HEK293 (cell line): Measurements from ENCODE around the gene GFM2.

Experiments
- HOXC10 ChIP-seq: sonication (generic); formaldehyde crosslinking; IDR thresholded peaks from 2 replicates; pipeline ENCODE4 v1.8.1; 2023; ENCODE audit warnings: mild to moderate bottlenecking, missing genetic modification reagents
- KLF8 ChIP-seq: fragments of 450-650 bp; formaldehyde crosslinking; IDR thresholded peaks from 2 replicates; pipeline ENCODE4 v1.5.1; 2016; ENCODE audit warnings: missing biosample characterization, missing genetic modification characterization
- ZBTB11 ChIP-seq: fragments of 450-650 bp; formaldehyde crosslinking; conservative IDR thresholded peaks from 2 replicates; pipeline ENCODE4 v1.5.1; 2016; ENCODE audit warnings: low read depth, missing biosample characterization, missing genetic modification characterization
- ZNF10 ChIP-seq: fragments of 450-650 bp; formaldehyde crosslinking; IDR thresholded peaks from 2 replicates; pipeline ENCODE4 v1.5.1; 2017; ENCODE audit warnings: missing biosample characterization, missing genetic modification characterization
- ZNF112 ChIP-seq: fragments of 450-650 bp; formaldehyde crosslinking; IDR thresholded peaks from 2 replicates; pipeline ENCODE4 v1.5.0; 2017; ENCODE audit warnings: missing biosample characterization, missing genetic modification characterization
- ZNF157 ChIP-seq: fragments of 450-650 bp; formaldehyde crosslinking; IDR thresholded peaks from 2 replicates; pipeline ENCODE4 v1.5.1; 2016; ENCODE audit warnings: missing biosample characterization, missing genetic modification characterization
- ZNF174 ChIP-seq: fragments of 450-650 bp; formaldehyde crosslinking; IDR thresholded peaks from 2 replicates; pipeline ENCODE4 v1.5.0; 2017; ENCODE audit warnings: missing biosample characterization, mild to moderate bottlenecking, missing genetic modification characterization
- ZNF2 ChIP-seq: fragments of 450-650 bp; formaldehyde crosslinking; IDR thresholded peaks from 2 replicates; pipeline ENCODE4 v1.5.1; 2016; ENCODE audit warnings: missing biosample characterization, missing genetic modification characterization
- ZNF23 ChIP-seq: fragments of 450-650 bp; formaldehyde crosslinking; IDR thresholded peaks from 2 replicates; pipeline ENCODE4 v1.5.1; 2016; ENCODE audit warnings: missing biosample characterization, missing genetic modification characterization, borderline replicate concordance
- ZNF280D ChIP-seq: fragments of 450-650 bp; formaldehyde crosslinking; IDR thresholded peaks from 2 replicates; pipeline ENCODE4 v1.5.1; 2016; ENCODE audit warnings: missing biosample characterization, missing genetic modification characterization
- ZNF292 ChIP-seq: fragments of 450-650 bp; formaldehyde crosslinking; IDR thresholded peaks from 2 replicates; pipeline ENCODE4 v1.5.1; 2016; ENCODE audit warnings: low read depth, missing biosample characterization, missing genetic modification characterization, borderline replicate concordance
- ZNF302 ChIP-seq: fragments of 450-650 bp; formaldehyde crosslinking; IDR thresholded peaks from 2 replicates; pipeline ENCODE4 v1.5.1; 2016; ENCODE audit warnings: missing biosample characterization, missing genetic modification characterization, low read depth
- ZNF350 ChIP-seq: fragments of 450-650 bp; formaldehyde crosslinking; IDR thresholded peaks from 2 replicates; pipeline ENCODE4 v1.5.0; 2017; ENCODE audit warnings: missing biosample characterization, mild to moderate bottlenecking, missing genetic modification characterization
- ZNF354C ChIP-seq: fragments of 450-650 bp; formaldehyde crosslinking; IDR thresholded peaks from 2 replicates; pipeline ENCODE4 v1.5.1; 2016; ENCODE audit warnings: missing biosample characterization, missing genetic modification characterization, low read depth, borderline replicate concordance
- ZNF37A ChIP-seq: fragments of 450-650 bp; IDR thresholded peaks from 2 replicates; pipeline ENCODE4 v1.5.1; 2018; ENCODE audit warnings: missing biosample characterization, missing genetic modification characterization
- ZNF521 ChIP-seq: fragments of 450-650 bp; formaldehyde crosslinking; IDR thresholded peaks from 2 replicates; pipeline ENCODE4 v1.5.1; 2017; ENCODE audit warnings: missing biosample characterization, mild to moderate bottlenecking, missing genetic modification characterization
- ZNF558 ChIP-seq: fragments of 450-650 bp; formaldehyde crosslinking; IDR thresholded peaks from 2 replicates; pipeline ENCODE4 v1.5.1; 2016; ENCODE audit warnings: missing biosample characterization, missing genetic modification characterization
- ZNF585B ChIP-seq: fragments of 450-650 bp; formaldehyde crosslinking; IDR thresholded peaks from 2 replicates; pipeline ENCODE4 v1.5.1; 2016; ENCODE audit warnings: missing biosample characterization, missing genetic modification characterization
- ZNF596 ChIP-seq: fragments of 450-650 bp; IDR thresholded peaks from 2 replicates; pipeline ENCODE4 v1.5.0; 2018; ENCODE audit warnings: missing biosample characterization, mild to moderate bottlenecking, missing genetic modification characterization, moderate library complexity
- ZNF623 ChIP-seq: fragments of 450-650 bp; formaldehyde crosslinking; IDR thresholded peaks from 2 replicates; pipeline ENCODE4 v1.5.1; 2016; ENCODE audit warnings: missing biosample characterization, missing genetic modification characterization
- ZNF626 ChIP-seq: fragments of 450-650 bp; sonication (Bioruptor Pico); formaldehyde crosslinking; IDR thresholded peaks from 2 replicates; pipeline ENCODE4 v1.5.1; 2018; ENCODE audit warnings: missing biosample characterization, missing genetic modification characterization, inconsistent platforms
- ZNF639 ChIP-seq: fragments of 450-650 bp; formaldehyde crosslinking; IDR thresholded peaks from 2 replicates; pipeline ENCODE4 v1.5.1; 2016; ENCODE audit warnings: missing biosample characterization, missing genetic modification characterization
- ZNF645 ChIP-seq: fragments of 450-650 bp; formaldehyde crosslinking; IDR thresholded peaks from 2 replicates; pipeline ENCODE4; 2016; ENCODE audit warnings: missing biosample characterization, missing genetic modification characterization
- ZNF660 ChIP-seq: fragments of 450-650 bp; IDR thresholded peaks from 2 replicates; pipeline ENCODE4 v1.5.1; 2018; ENCODE audit warnings: missing biosample characterization, mild to moderate bottlenecking, missing genetic modification characterization
- ZNF701 ChIP-seq: fragments of 450-650 bp; formaldehyde crosslinking; IDR thresholded peaks from 2 replicates; pipeline ENCODE4 v1.5.1; 2016; ENCODE audit warnings: missing biosample characterization, missing genetic modification characterization
- ZNF76 ChIP-seq: fragments of 450-650 bp; formaldehyde crosslinking; IDR thresholded peaks from 2 replicates; pipeline ENCODE4; 2016; ENCODE audit warnings: low read depth, missing biosample characterization, missing genetic modification characterization, borderline replicate concordance
- ZNF776 ChIP-seq: fragments of 450-650 bp; formaldehyde crosslinking; IDR thresholded peaks from 2 replicates; pipeline ENCODE4 v1.5.0; 2017; ENCODE audit warnings: missing biosample characterization, missing genetic modification characterization, borderline replicate concordance
- ZNF785 ChIP-seq: fragments of 450-650 bp; formaldehyde crosslinking; IDR thresholded peaks from 2 replicates; pipeline ENCODE4 v1.5.1; 2016; ENCODE audit warnings: missing biosample characterization, missing genetic modification characterization
- ZSCAN18 ChIP-seq: fragments of 450-650 bp; formaldehyde crosslinking; IDR thresholded peaks from 2 replicates; pipeline ENCODE4 v1.5.1; 2016; ENCODE audit warnings: missing biosample characterization, missing genetic modification characterization

Gene GFM2

GRCh38 chr5:74766849-74767578, at the start of gene GFM2, which contains the start of gene NSA2 (continued):
- TF ChIP-seq ZNF626 (peak; percentile 75; the same call in 1 of the 2 replicates), ZNF623 (tag by site-specific recombination) (0 out of 2 replicates have a peak, but pooled peaks have one; percentile 11), ZNF174 (no peak), ZNF157 (tag by site-specific recombination) (no peak), ZNF350 (no peak), ZNF785 (no peak), ZNF23 (no peak), HOXC10 (CRISPR knock-in tag) (no peak), ZNF701 (tag by site-specific recombination) (no peak), ZNF76 (tag by site-specific recombination) (peak; percentile 93), ZNF558 (tag by site-specific recombination) (peak; percentile 89), ZNF10 (tag by site-specific recombination) (0 out of 2 replicates have a peak, but pooled peaks have one; percentile 25), KLF8 (tag by site-specific recombination) (peak; percentile 95), ZSCAN18 (tag by site-specific recombination) (peak; percentile 89), ZNF112 (tag by site-specific recombination) (no peak), ZNF354C (tag by site-specific recombination) (no peak), ZNF37A (no peak), ZNF660 (tag by site-specific recombination) (peak; percentile 99), ZNF521 (tag by site-specific recombination) (no peak), ZNF639 (tag by site-specific recombination) (peak; percentile 97), ZNF2 (tag by site-specific recombination) (peak; percentile 93), ZNF302 (tag by site-specific recombination) (no peak), ZNF645 (0 out of 2 replicates have a peak, but pooled peaks have one; percentile 57), ZNF292 (tag by site-specific recombination) (no peak), ZNF596 (tag by site-specific recombination) (no peak), ZNF280D (tag by site-specific recombination) (peak; percentile 57; the same call in 1 of the 2 replicates), ZNF585B (no peak), ZBTB11 (tag by site-specific recombination) (peak; percentile 100), ZNF776 (tag by site-specific recombination) (no peak)
